Panc1 (cell line): ENCODE data around the gene RAB14.

Experiments
- CTCF ChIP-seq: fragments of 450-650 bp; IDR thresholded peaks from 2 replicates; pipeline ENCODE4 v1.5.1; 2017; ENCODE audit warnings: mild to moderate bottlenecking
- POLR2AphosphoS5 ChIP-seq: IDR thresholded peaks from 2 replicates; pipeline ENCODE4 v1.6.1; 2012; ENCODE audit warnings: mild to moderate bottlenecking, low read depth, low read length, moderate library complexity
- REST ChIP-seq, 2 experiments: IDR thresholded peaks; 2 replicates each; pipeline ENCODE4 v1.6.1; 2011 to 2012; ENCODE audit warnings: low read depth in 2 of 2, control low read depth in 1 of 2, low read length in 1 of 2, mild to moderate bottlenecking in 1 of 2, moderate library complexity in 1 of 2; ENCODE audit not compliant: insufficient read depth in 1 of 2

GRCh38 chr9:121199921-121200320 lies 1.7 kb downstream of the RAB14 start:
- no peak for TF ChIP-seq CTCF
- no peak for TF ChIP-seq REST (IDR thresholded peaks at IDR 0.05; ENCODE audit: insufficient read depth in 1 of 2, low read depth in 2 of 2, low read length in 1 of 2)
- no peak for TF ChIP-seq POLR2AphosphoS5
